Activated CD4-positive, alpha-beta T cell treated with anti-CD3 and anti-CD28 coated beads for 36 hours (primary cell): ENCODE measurements around the gene PUM1. TPM values are rescaled to one million over a fixed set of nuclear protein-coding genes. Genes with fewer than 3 reads are reported as not detected.
"Not testable (repeated sequence)": the region's sequence is repeated elsewhere in the genome, so short reads cannot be mapped to it uniquely, and the experiment has no call there.

Experiments
- ATAC-seq: fragments of 200-7000 bp; cut with Tn5 transposase; one replicate; pipeline ENCODE4 v1.10.0; 2021; ENCODE audit warnings: mild to moderate bottlenecking, moderate library complexity
- CTCF ChIA-PET: fragments of 350-600 bp; sonication (Branson Sonifier 250); formaldehyde crosslinking; loops from one replicate; lab custom pipeline; 2021; ENCODE audit warnings: antibody characterized with exemption; lab: Charles Lee
- POLR2A ChIA-PET: fragments of 350-600 bp; sonication (Branson Sonifier 250); formaldehyde crosslinking; loops from one replicate; lab custom pipeline; 2021; ENCODE audit warnings: antibody characterized with exemption, inconsistent platforms; lab: Charles Lee
- DNase-seq: peaks from one replicate; pipeline ENCODE4 v3.0.0-alpha.2; 2020
- H3K27ac Mint-ChIP-seq: one replicate; pipeline ENCODE4 v1.8.0; 2021; ENCODE audit warnings: mixed read lengths
- H3K27me3 Mint-ChIP-seq: one replicate; pipeline ENCODE4 v1.8.0; 2021; ENCODE audit warnings: mixed read lengths
- H3K36me3 Mint-ChIP-seq: one replicate; pipeline ENCODE4 v1.8.0; 2021; ENCODE audit warnings: low read depth, mixed read lengths
- H3K4me1 Mint-ChIP-seq: one replicate; pipeline ENCODE4 v1.8.0; 2021; ENCODE audit warnings: mixed read lengths
- H3K4me3 Mint-ChIP-seq: one replicate; pipeline ENCODE4 v1.8.0; 2021; ENCODE audit warnings: mild to moderate bottlenecking, moderate library complexity, mixed read lengths
- H3K9me3 Mint-ChIP-seq: one replicate; pipeline ENCODE4 v1.8.0; 2021; ENCODE audit warnings: low read depth, mixed read lengths
- intact Hi-C, 2 experiments: fragments of 100-400 bp; cut with DNase I in 1 of 2; cut with micrococcal nuclease in 1 of 2; formaldehyde crosslinking; loops; one replicate each; pipeline versions ENCODE4 v1.14.2 to v1.15.1; 2022 to 2024; cut with DNase I, micrococcal nuclease
- total RNA-seq, 2 experiments: library from RNA; stranded (reverse); gene quantifications; one replicate each; pipeline ENCODE4 v1.2.3, GENCODE V29; 2021

PUM1 gene
- total RNA-seq, 2 experiments from 2014 or later, result 87.1 to 91.4 TPM

- no peaks in the 10 kb centered on the region for H3K4me1 Mint-ChIP-seq
- no peak for DNase-seq
- POLR2A ChIA-PET, result no interaction called here
- H3K36me3 Mint-ChIP-seq, result no peaks in the 10 kb centered on the region
- no peak overlapping the region for H3K4me3 Mint-ChIP-seq
- H3K27me3 Mint-ChIP-seq, result no peaks in the 10 kb centered on the region
- H3K9me3 Mint-ChIP-seq, result no peaks in the 10 kb centered on the region
- intact Hi-C loops, result no loop called here
- H3K27ac Mint-ChIP-seq, result no peak overlapping the region
- CTCF ChIA-PET, result no interaction called here
- no peak for ATAC-seq
Observed at GRCh38 chr1:31095298-31095981, 29.9 kb upstream of the PUM1 start.

DNA sequence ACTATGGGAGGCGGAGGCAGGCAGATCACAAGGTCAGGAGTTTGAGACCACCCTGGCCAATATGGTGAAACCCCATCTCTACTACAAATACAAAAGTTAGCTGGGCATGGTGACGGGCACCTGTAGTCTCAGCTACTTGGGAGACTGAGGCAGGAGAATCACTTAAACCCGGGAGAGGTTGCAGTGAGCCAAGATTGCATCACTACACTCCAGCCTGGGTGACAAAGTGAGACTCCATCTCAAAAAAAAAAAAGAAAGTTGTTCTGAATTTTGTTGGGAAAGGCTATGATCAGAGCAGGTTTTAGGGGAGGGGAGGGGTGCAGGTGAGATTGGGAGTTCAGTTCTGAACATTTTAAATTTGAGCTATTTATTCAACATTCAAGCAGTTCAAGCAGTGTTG lies 22.6 kb upstream of the PUM1 start:
- H3K4me3 Mint-ChIP-seq, H3K27ac Mint-ChIP-seq, intact Hi-C loops, ATAC-seq, H3K4me1 Mint-ChIP-seq, H3K27me3 Mint-ChIP-seq, H3K36me3 Mint-ChIP-seq, DNase-seq, H3K9me3 Mint-ChIP-seq: not testable (repeated sequence)
- ChIA-PET POLR2A (interaction anchor here (0.6 to 0.8 kb wide), 2 partner anchors 25 to 199 kb away, joined by 4 to 6 read pairs; no protein-coding TSS in a partner anchor), CTCF (interaction anchor here (1.0 kb wide), 1 partner anchor 9 kb away, joined by 3 read pairs; no protein-coding TSS in a partner anchor)

- Mint-ChIP-seq H3K4me1 (no peaks in the 10 kb centered on the region), H3K4me3 (no peak overlapping the region), H3K36me3 (no peaks in the 10 kb centered on the region), H3K27me3 (no peaks in the 10 kb centered on the region), H3K9me3 (no peaks in the 10 kb centered on the region), H3K27ac (no peak overlapping the region)
- ChIA-PET POLR2A (no interaction called here), CTCF (no interaction called here)
- intact Hi-C loops, result no loop called here
- ATAC-seq (no peak), DNase-seq (no peak)
Observed at GRCh38 chr1:31084782-31085569, 19.5 kb upstream of the PUM1 start.

GRCh38 chr1:31082385-31082784 lies 16.9 kb upstream of the PUM1 start:
- H3K36me3 Mint-ChIP-seq, result no peaks in the 10 kb centered on the region
- H3K27me3 Mint-ChIP-seq, result no peaks in the 10 kb centered on the region
- ChIA-PET CTCF (no interaction called here), POLR2A (no interaction called here)
- intact Hi-C loops, result no loop called here
- no peak overlapping the region for H3K4me3 Mint-ChIP-seq
- ATAC-seq (no peak), DNase-seq (no peak)
- H3K27ac Mint-ChIP-seq, result no peak overlapping the region
- H3K9me3 Mint-ChIP-seq, result no peaks in the 10 kb centered on the region
- no peaks in the 10 kb centered on the region for H3K4me1 Mint-ChIP-seq

DNA sequence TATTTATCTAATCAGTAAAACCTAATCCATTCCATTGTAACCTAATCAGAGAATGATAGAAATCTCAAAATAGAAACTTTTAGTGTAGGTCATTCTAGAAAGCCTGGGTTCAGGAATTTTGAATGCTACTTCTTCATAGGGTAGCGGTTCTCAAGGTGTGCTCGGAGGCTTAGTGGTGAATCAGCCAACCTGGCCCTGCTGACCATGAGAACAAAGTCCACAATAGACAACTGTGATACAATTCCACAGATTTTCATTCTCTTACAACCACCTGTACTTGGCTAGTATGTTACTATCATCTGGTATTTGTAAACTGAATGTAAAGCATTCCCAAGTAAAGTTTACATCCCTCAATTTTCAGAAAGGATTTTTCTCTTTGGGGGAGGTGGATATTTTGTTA lies 7.5 kb upstream of the PUM1 start:
- Mint-ChIP-seq H3K4me1 (no peaks in the 10 kb centered on the region), H3K9me3 (no peaks in the 10 kb centered on the region), H3K36me3 (no peaks in the 10 kb centered on the region), H3K4me3 (no peak overlapping the region), H3K27me3 (no peaks in the 10 kb centered on the region), H3K27ac (no peak overlapping the region)
- intact Hi-C loops, result no loop called here
- ChIA-PET CTCF (no interaction called here), POLR2A (no interaction called here)
- ATAC-seq, result no peak
- no peak for DNase-seq

GRCh38 chr1:31072304-31072746 lies 6.8 kb upstream of the PUM1 start:
- Mint-ChIP-seq H3K27me3 (no peaks in the 10 kb centered on the region), H3K4me1 (no peaks in the 10 kb centered on the region), H3K4me3 (no peak overlapping the region), H3K36me3 (no peaks in the 10 kb centered on the region), H3K9me3 (no peaks in the 10 kb centered on the region), H3K27ac (no peak overlapping the region)
- ATAC-seq (no peak), DNase-seq (no peak)
- intact Hi-C loops, result no loop called here
- ChIA-PET POLR2A (no interaction called here), CTCF (no interaction called here)

DNA sequence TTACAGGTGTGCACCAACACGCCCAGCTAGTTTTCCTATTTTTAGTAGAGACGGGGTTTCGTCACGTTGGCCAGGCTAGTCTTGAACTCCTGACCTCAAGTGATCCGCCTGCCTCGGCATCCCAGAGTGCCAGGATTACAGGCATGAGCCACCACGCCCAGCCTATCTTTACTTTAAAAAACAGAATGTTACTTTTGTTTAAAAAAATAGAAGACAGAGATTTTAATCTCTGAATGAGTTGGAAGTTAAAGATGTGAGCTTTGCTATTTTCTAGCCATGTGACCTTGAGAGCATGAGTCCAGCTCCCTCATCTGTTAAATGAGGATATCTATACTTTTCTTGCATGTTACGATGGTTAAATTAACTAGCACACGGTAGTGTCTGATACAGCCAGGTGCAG lies 3.9 kb upstream of the PUM1 start:
- H3K4me3 Mint-ChIP-seq, result no peak overlapping the region
- ChIA-PET CTCF (interaction anchor here (0.6 to 0.7 kb wide), 2 partner anchors 94 to 184 kb away, joined by 3 read pairs; no protein-coding TSS in a partner anchor), POLR2A (no interaction called here)
- intact Hi-C loops, result loop anchor here (5.0 to 10.0 kb wide), 7 partner anchors 225 to 1835 kb away; partner anchors contain the start of genes ADGRB2 (in 1 of the 2), LAPTM5 (in 1 of the 2), MECR (in 1 of the 2) and PTP4A2 (in 1 of the 2)
- H3K4me1 Mint-ChIP-seq, result no peaks in the 10 kb centered on the region
- H3K27ac Mint-ChIP-seq, result no peak overlapping the region
- ATAC-seq (no peak), DNase-seq (no peak)
- no peaks in the 10 kb centered on the region for H3K9me3 Mint-ChIP-seq
- H3K27me3 Mint-ChIP-seq, result no peaks in the 10 kb centered on the region
- H3K36me3 Mint-ChIP-seq, result peaks cover 9% of the 10 kb centered on the region

DNA sequence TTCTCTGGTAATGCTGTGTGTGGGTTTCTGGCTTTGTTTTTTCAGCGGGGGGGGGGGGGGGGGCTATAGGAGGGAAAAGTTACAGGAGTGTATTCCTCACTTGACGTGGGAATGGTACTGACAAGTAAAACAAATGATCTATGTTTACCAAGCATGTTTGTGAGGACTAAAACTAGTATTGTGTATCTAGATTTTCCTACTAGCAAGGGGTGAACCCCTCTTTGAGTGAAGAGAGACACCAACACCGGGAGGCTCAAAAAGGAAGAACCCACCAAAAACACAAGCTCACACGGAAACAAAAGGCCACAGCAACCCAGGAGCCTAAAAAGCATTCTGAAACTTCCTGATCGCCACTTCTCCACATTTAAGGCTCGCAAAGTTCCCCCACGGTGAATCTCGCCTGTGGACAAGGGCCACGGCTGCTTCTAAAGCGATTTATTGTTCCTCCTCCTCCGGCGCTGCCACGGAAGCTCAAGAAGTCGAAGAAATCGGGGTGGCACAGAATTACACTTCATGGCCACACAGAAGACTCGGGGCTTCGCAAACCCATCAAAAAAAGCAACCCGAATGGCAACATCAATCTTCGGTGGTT lies 703 bp downstream of the PUM1 start:
- Mint-ChIP-seq H3K27ac (peak overlapping the region; percentile 99), H3K4me1 (peaks cover 26% of the 10 kb centered on the region), H3K27me3 (no peaks in the 10 kb centered on the region), H3K9me3 (no peaks in the 10 kb centered on the region), H3K36me3 (peaks cover 28% of the 10 kb centered on the region), H3K4me3 (peak overlapping the region; percentile 92)
- CTCF ChIA-PET, result interaction anchor here (0.6 to 1.5 kb wide), 6 partner anchors 9 to 130 kb away, joined by 3 to 4 read pairs (median 3); no protein-coding TSS in a partner anchor
- intact Hi-C loops, result loop anchor here (1.0 to 10.0 kb wide), 16 partner anchors 11 to 1884 kb away; partner anchors contain the start of genes SNRNP40 (in 2 of the 2), ADGRB2 (in 1 of the 2), LAPTM5 (in 1 of the 2) and MECR (in 1 of the 2)
- DNase-seq (no peak), ATAC-seq (peak; percentile 0)
- POLR2A ChIA-PET, result interaction anchor here (0.6 to 3.4 kb wide), 5 partner anchors 9 to 232 kb away, joined by 3 to 19 read pairs (median 4); partner anchors contain the start of genes SNRNP40 and ZCCHC17

GRCh38 chr1:31064111-31064717 lies 1.3 kb downstream of the PUM1 start:
- no peak for DNase-seq
- ChIA-PET CTCF (interaction anchor here (0.6 to 1.5 kb wide), 6 partner anchors 9 to 130 kb away, joined by 3 to 4 read pairs (median 3); no protein-coding TSS in a partner anchor), POLR2A (interaction anchor here (0.6 to 3.4 kb wide), 5 partner anchors 8 to 232 kb away, joined by 3 to 19 read pairs (median 4); partner anchors contain the start of genes SNRNP40 and ZCCHC17)
- peaks cover 30% of the 10 kb centered on the region for H3K4me1 Mint-ChIP-seq
- ATAC-seq, result no peak
- peaks cover 32% of the 10 kb centered on the region for H3K36me3 Mint-ChIP-seq
- H3K4me3 Mint-ChIP-seq, result peak overlapping the region; percentile 92
- H3K27me3 Mint-ChIP-seq, result no peaks in the 10 kb centered on the region
- H3K27ac Mint-ChIP-seq, result peak overlapping the region; percentile 99
- intact Hi-C loops, result loop anchor here (2.0 to 10.0 kb wide), 7 partner anchors 37 to 1883 kb away; partner anchors contain the start of genes ADGRB2 (in 1 of the 2), LAPTM5 (in 1 of the 2), MECR (in 1 of the 2) and PTPRU (in 1 of the 2)
- H3K9me3 Mint-ChIP-seq, result no peaks in the 10 kb centered on the region

GRCh38 chr1:31063631-31064030 lies 1.9 kb downstream of the PUM1 start:
- ChIA-PET CTCF (interaction anchor here (1.2 to 1.5 kb wide), 3 partner anchors 11 to 129 kb away, joined by 3 to 4 read pairs (median 3); no protein-coding TSS in a partner anchor), POLR2A (interaction anchor here (0.6 to 3.4 kb wide), 4 partner anchors 18 to 54 kb away, joined by 3 to 19 read pairs (median 4); no protein-coding TSS in a partner anchor)
- intact Hi-C loops, result loop anchor here (2.0 to 10.0 kb wide), 7 partner anchors 36 to 1883 kb away; partner anchors contain the start of genes ADGRB2 (in 1 of the 2), LAPTM5 (in 1 of the 2), MECR (in 1 of the 2) and PTPRU (in 1 of the 2)
- peak overlapping the region; percentile 92 for H3K4me3 Mint-ChIP-seq
- ATAC-seq, result no peak
- no peak for DNase-seq
- H3K27ac Mint-ChIP-seq, result peak overlapping the region; percentile 99
- H3K9me3 Mint-ChIP-seq, result no peaks in the 10 kb centered on the region
- H3K27me3 Mint-ChIP-seq, result no peaks in the 10 kb centered on the region
- peaks cover 36% of the 10 kb centered on the region for H3K4me1 Mint-ChIP-seq
- H3K36me3 Mint-ChIP-seq, result peaks cover 38% of the 10 kb centered on the region
